ENCODE results near the gene SOX6. TPM values are rescaled to one million over a fixed set of nuclear protein-coding genes. Genes with fewer than 3 reads are reported as not detected.

Gene SOX6
- total RNA-seq, 1 donor from 2014 or later, result 1.4 TPM

- Mint-ChIP-seq H3K36me3 (ENCODE audit: unreplicated experiment) (no peaks in the 10 kb centered on the region), H3K4me3 (ENCODE audit: unreplicated experiment) (no peak overlapping the region), H3K9me3 (ENCODE audit: unreplicated experiment) (no peaks in the 10 kb centered on the region), H3K27ac (ENCODE audit: unreplicated experiment) (no peak overlapping the region), H3K4me1 (ENCODE audit: low read depth, unreplicated experiment) (peaks cover 14% of the 10 kb centered on the region), H3K27me3 (ENCODE audit: unreplicated experiment) (no peaks in the 10 kb centered on the region)
- no peak for DNase-seq
- no peak for TF ChIP-seq CTCF (IDR thresholded peaks at IDR 0.05; ENCODE audit: partially characterized antibody, unreplicated experiment)
These were observed 57.0 kb downstream of the SOX6 start for GRCh38 chr11:16299390-16299789.

- no peak overlapping the region for H3K27ac Mint-ChIP-seq (ENCODE audit: unreplicated experiment)
- DNase-seq, result no peak
These were observed 59.0 kb downstream of the SOX6 start for GRCh38 chr11:16297332-16297731.

GRCh38 chr11:16296273-16296672, 60.1 kb downstream of the SOX6 start:
- no peak for TF ChIP-seq CTCF (IDR thresholded peaks at IDR 0.05; ENCODE audit: partially characterized antibody, unreplicated experiment)
- Mint-ChIP-seq H3K9me3 (ENCODE audit: unreplicated experiment) (no peaks in the 10 kb centered on the region), H3K36me3 (ENCODE audit: unreplicated experiment) (no peaks in the 10 kb centered on the region), H3K4me3 (ENCODE audit: unreplicated experiment) (no peak overlapping the region), H3K4me1 (ENCODE audit: low read depth, unreplicated experiment) (peaks cover 30% of the 10 kb centered on the region), H3K27me3 (ENCODE audit: unreplicated experiment) (no peaks in the 10 kb centered on the region), H3K27ac (ENCODE audit: unreplicated experiment) (no peak overlapping the region)
- no peak for DNase-seq

More at GRCh38 chr11:16297332-16297731, 59.0 kb downstream of the SOX6 start:
- Mint-ChIP-seq H3K4me1 (ENCODE audit: low read depth, unreplicated experiment) (peaks cover 27% of the 10 kb centered on the region), H3K27me3 (ENCODE audit: unreplicated experiment) (no peaks in the 10 kb centered on the region), H3K36me3 (ENCODE audit: unreplicated experiment) (no peaks in the 10 kb centered on the region), H3K4me3 (ENCODE audit: unreplicated experiment) (no peak overlapping the region), H3K9me3 (ENCODE audit: unreplicated experiment) (no peaks in the 10 kb centered on the region)
- TF ChIP-seq CTCF (IDR thresholded peaks at IDR 0.05; ENCODE audit: partially characterized antibody, unreplicated experiment), result no peak

GRCh38 chr11:16295592-16295991, 60.8 kb downstream of the SOX6 start:
- no peak for DNase-seq

GRCh38 chr11:16293204-16293681, 63.1 kb downstream of the SOX6 start:
- DNase-seq, result no peak
- H3K9me3 Mint-ChIP-seq (ENCODE audit: unreplicated experiment), result no peaks in the 10 kb centered on the region
- H3K27ac Mint-ChIP-seq (ENCODE audit: unreplicated experiment), result no peak overlapping the region
- H3K4me3 Mint-ChIP-seq (ENCODE audit: unreplicated experiment), result no peak overlapping the region
- TF ChIP-seq CTCF (IDR thresholded peaks at IDR 0.05; ENCODE audit: partially characterized antibody, unreplicated experiment), result no peak
- H3K27me3 Mint-ChIP-seq (ENCODE audit: unreplicated experiment), result no peaks in the 10 kb centered on the region
- peaks cover 25% of the 10 kb centered on the region for H3K4me1 Mint-ChIP-seq (ENCODE audit: low read depth, unreplicated experiment)
- no peaks in the 10 kb centered on the region for H3K36me3 Mint-ChIP-seq (ENCODE audit: unreplicated experiment)

More at GRCh38 chr11:16295592-16295991, 60.8 kb downstream of the SOX6 start:
- TF ChIP-seq CTCF (IDR thresholded peaks at IDR 0.05; ENCODE audit: partially characterized antibody, unreplicated experiment), result no peak
- Mint-ChIP-seq H3K27me3 (ENCODE audit: unreplicated experiment) (no peaks in the 10 kb centered on the region), H3K27ac (ENCODE audit: unreplicated experiment) (no peak overlapping the region), H3K9me3 (ENCODE audit: unreplicated experiment) (no peaks in the 10 kb centered on the region), H3K36me3 (ENCODE audit: unreplicated experiment) (no peaks in the 10 kb centered on the region), H3K4me3 (ENCODE audit: unreplicated experiment) (no peak overlapping the region), H3K4me1 (ENCODE audit: low read depth, unreplicated experiment) (peaks cover 30% of the 10 kb centered on the region)
